ENCODE results near the gene LRP2. TPM values are rescaled to one million over a fixed set of nuclear protein-coding genes. Genes with fewer than 3 reads are reported as not detected.

The LRP2 gene
- total and polyA plus RNA-seq, 4 donors: 0.19 to 5.7 (median 0.40) TPM

- DNase-seq (ENCODE audit: low spot score): no peak
- H3K4me3 ChIP-seq (ENCODE audit: low read depth in 1 of 3, low read length in 3 of 3): no peak overlapping the region
- no peaks in the 10 kb centered on the region for H3K9me3 ChIP-seq (ENCODE audit: control insufficient read depth in 4 of 4, low read length in 3 of 4)
- H3K4me1 ChIP-seq (ENCODE audit: control insufficient read depth in 4 of 4, insufficient read depth in 4 of 4, low read length in 3 of 4): peaks cover 4 to 39% (median 27%) of the 10 kb centered on the region in 4 donors
- no peaks in the 10 kb centered on the region for H3K36me3 ChIP-seq (ENCODE audit: control insufficient read depth in 4 of 4, insufficient read depth in 3 of 4, low read depth in 1 of 4, low read length in 3 of 4)
- no peak for TF ChIP-seq FOXA1 (IDR thresholded peaks at IDR 0.05)
- no peak for TF ChIP-seq FOXA2 (IDR thresholded peaks at IDR 0.05)
- no peak for TF ChIP-seq ATF3 (IDR thresholded peaks at IDR 0.05)
- no peak for TF ChIP-seq YY1 (IDR thresholded peaks at IDR 0.05)
- no peak for TF ChIP-seq EGR1 (IDR thresholded peaks at IDR 0.05; ENCODE audit: low read depth in 2 of 2)
- TF ChIP-seq, protein P1, sequence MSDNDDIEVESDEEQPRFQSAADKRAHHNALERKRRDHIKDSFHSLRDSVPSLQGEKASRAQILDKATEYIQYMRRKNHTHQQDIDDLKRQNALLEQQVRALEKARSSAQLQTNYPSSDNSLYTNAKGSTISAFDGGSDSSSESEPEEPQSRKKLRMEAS (IDR thresholded peaks at IDR 0.05): no peak
- no peak for TF ChIP-seq SP1 (IDR thresholded peaks at IDR 0.05)
- no peak for TF ChIP-seq GABPA (IDR thresholded peaks at IDR 0.05 in 1 of 2, conservative IDR thresholded peaks at IDR 0.05 in 1 of 2)
- no peak for TF ChIP-seq CTCF (IDR thresholded peaks at IDR 0.05; ENCODE audit: low read depth, low read length, missing input control)
- TF ChIP-seq HNF4G (IDR thresholded peaks at IDR 0.05): no peak
- TF ChIP-seq REST (IDR thresholded peaks at IDR 0.05): no peak
- no peak for TF ChIP-seq JUND (IDR thresholded peaks at IDR 0.05)
- no peak for TF ChIP-seq RAD21 (IDR thresholded peaks at IDR 0.05)
- TF ChIP-seq RXRA (IDR thresholded peaks at IDR 0.05): no peak
- TF ChIP-seq TAF1 (conservative IDR thresholded peaks at IDR 0.05): no peak
- no peak for TF ChIP-seq HNF4A (conservative IDR thresholded peaks at IDR 0.05)
- no peak overlapping the region for H3K9ac ChIP-seq (ENCODE audit: low read depth in 1 of 2, low read length in 2 of 2)
- H3K27me3 ChIP-seq (ENCODE audit: control insufficient read depth in 4 of 4, insufficient read depth in 4 of 4, low read length in 3 of 4): no peaks in the 10 kb centered on the region
- no peak overlapping the region for H3K27ac ChIP-seq (ENCODE audit: low read depth in 1 of 2, low read length in 2 of 2)
Measured at GRCh38 chr2:169366066-169366465, 3.7 kb upstream of the LRP2 start.

DNA sequence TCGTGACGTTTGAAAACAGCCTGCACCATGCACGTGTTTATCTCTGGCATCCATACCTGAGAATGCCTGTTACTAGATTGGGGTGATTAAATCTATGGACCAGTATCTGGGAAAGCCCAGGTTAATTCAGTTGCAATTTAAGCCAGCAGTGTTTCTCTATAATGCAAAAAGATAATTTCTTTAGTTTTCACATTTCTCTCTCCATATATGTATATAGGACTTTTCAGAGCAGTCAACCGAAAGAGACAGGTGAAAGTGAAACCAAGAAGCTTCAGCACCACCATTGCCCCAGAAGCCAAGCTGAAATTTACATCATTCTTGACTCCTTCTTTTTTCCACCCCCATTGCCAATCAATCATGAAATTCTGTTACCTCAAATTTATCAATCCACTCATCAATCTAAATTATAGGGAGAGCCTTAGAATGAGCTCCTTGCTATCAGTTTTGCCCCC lies 2.7 kb upstream of the LRP2 start:
- peaks cover 4 to 40% (median 27%) of the 10 kb centered on the region in 4 donors for H3K4me1 ChIP-seq (ENCODE audit: control insufficient read depth in 4 of 4, insufficient read depth in 4 of 4, low read length in 3 of 4)
- peak overlapping the region; percentile 72 to 96 (median 95) for H3K4me3 ChIP-seq (ENCODE audit: low read depth in 1 of 3, low read length in 3 of 3)
- peak overlapping the region; percentile 62 to 70 for H3K27ac ChIP-seq (ENCODE audit: low read depth in 1 of 2, low read length in 2 of 2)
- H3K27me3 ChIP-seq (ENCODE audit: control insufficient read depth in 4 of 4, insufficient read depth in 4 of 4, low read length in 3 of 4): no peaks in the 10 kb centered on the region
- peak overlapping the region; percentile 20 to 39 for H3K9ac ChIP-seq (ENCODE audit: low read depth in 1 of 2, low read length in 2 of 2)
- 5% methylated on average over 4 of the region's 4 CpGs for WGBS
- DNase-seq (ENCODE audit: low spot score): no peak
- H3K9me3 ChIP-seq (ENCODE audit: control insufficient read depth in 4 of 4, low read length in 3 of 4): no peaks in the 10 kb centered on the region
- H3K36me3 ChIP-seq (ENCODE audit: control insufficient read depth in 4 of 4, insufficient read depth in 3 of 4, low read depth in 1 of 4, low read length in 3 of 4): no peaks in the 10 kb centered on the region
- TF ChIP-seq, protein P1 (IDR thresholded peaks at IDR 0.05): no peak
- TF ChIP-seq NR2F2 (IDR thresholded peaks at IDR 0.05) (no peak), SP1 (IDR thresholded peaks at IDR 0.05) (no peak), EGR1 (IDR thresholded peaks at IDR 0.05; ENCODE audit: low read depth in 2 of 2) (no peak), GABPA (IDR thresholded peaks at IDR 0.05 in 1 of 2, conservative IDR thresholded peaks at IDR 0.05 in 1 of 2) (no peak), CTCF (IDR thresholded peaks at IDR 0.05; ENCODE audit: low read depth, low read length, missing input control) (no peak), FOXA1 (IDR thresholded peaks at IDR 0.05) (no peak), JUND (IDR thresholded peaks at IDR 0.05) (no peak), HNF4A (conservative IDR thresholded peaks at IDR 0.05) (no peak), REST (IDR thresholded peaks at IDR 0.05) (no peak), TAF1 (conservative IDR thresholded peaks at IDR 0.05) (no peak), ATF3 (IDR thresholded peaks at IDR 0.05) (no peak), FOXA2 (IDR thresholded peaks at IDR 0.05) (no peak)

Measured in liver (tissue), 9 donors.